Measurements from ENCODE around the gene RILPL1.

DNA sequence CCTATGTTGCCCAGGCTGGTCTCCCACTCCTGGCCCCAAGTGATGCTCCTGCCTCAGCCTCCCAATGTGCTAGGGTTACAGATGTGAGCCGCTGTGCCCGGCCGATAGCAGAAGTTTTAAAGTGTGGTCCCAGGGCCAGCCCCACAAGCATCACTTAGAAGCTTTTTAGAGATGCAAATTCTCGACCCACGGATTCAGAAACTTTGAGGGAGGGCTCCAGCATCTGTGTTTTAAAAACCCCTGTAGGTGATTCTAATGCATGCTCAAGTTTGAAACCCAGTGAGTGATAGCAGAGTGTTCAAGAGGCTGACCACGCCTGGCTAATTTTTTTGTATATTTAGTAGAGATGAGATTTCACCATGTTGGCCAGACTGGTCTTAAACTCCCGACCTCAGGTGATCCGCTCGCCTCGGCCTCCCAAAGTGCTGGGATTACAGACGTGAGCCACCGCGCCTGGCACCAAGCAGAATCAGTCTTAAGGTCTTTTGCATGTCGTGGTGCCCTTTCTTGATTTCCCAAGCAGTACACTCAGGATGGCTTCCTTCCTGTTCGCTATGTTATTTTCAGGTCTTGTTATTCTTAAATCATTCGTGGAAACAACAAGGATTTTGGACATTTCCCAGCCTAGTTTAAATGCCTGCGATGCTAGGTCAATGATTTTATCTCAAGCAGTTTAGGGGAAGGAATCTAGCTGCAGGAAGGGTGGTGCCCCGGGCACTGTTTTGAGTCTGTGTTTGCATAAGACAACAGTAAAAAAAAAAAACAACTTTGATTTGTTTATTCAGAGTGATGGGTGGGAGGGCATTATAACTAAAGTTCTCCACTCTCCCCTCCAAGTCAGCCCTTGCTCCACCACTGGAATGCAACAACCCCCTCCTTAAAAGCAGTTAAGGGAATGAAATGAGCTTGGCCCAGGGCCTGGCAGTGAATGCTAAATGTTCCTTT lies 87.9 kb downstream of the RILPL1 start:
- TF ChIP-seq, protein P1, sequence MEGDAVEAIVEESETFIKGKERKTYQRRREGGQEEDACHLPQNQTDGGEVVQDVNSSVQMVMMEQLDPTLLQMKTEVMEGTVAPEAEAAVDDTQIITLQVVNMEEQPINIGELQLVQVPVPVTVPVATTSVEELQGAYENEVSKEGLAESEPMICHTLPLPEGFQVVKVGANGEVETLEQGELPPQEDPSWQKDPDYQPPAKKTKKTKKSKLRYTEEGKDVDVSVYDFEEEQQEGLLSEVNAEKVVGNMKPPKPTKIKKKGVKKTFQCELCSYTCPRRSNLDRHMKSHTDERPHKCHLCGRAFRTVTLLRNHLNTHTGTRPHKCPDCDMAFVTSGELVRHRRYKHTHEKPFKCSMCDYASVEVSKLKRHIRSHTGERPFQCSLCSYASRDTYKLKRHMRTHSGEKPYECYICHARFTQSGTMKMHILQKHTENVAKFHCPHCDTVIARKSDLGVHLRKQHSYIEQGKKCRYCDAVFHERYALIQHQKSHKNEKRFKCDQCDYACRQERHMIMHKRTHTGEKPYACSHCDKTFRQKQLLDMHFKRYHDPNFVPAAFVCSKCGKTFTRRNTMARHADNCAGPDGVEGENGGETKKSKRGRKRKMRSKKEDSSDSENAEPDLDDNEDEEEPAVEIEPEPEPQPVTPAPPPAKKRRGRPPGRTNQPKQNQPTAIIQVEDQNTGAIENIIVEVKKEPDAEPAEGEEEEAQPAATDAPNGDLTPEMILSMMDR (optimal IDR thresholded peaks at IDR 0.05 in 1 of 3, IDR thresholded peaks at IDR 0.05 in 1 of 3, conservative IDR thresholded peaks at IDR 0.05 in 1 of 3; ENCODE audit: extremely low read depth in 1 of 3, insufficient read depth in 2 of 3, low read length in 3 of 3) = no peak
- TF ChIP-seq EZH2 (IDR thresholded peaks at IDR 0.05; ENCODE audit: low read length) = no peak
